K562 (cell line): ENCODE data around the gene NPR2. TPM values are rescaled to one million over a fixed set of nuclear protein-coding genes. Genes with fewer than 3 reads are reported as not detected.

ENCODE experiments used
- ATF1 ChIP-seq, 2 experiments: fragments of 450-650 bp in 1 of 2; IDR thresholded peaks; 2 replicates each; pipeline ENCODE4 v1.6.1; 2016; ENCODE audit warnings: missing compliant biosample characterization in 1 of 2, missing genetic modification characterization in 1 of 2
- BRD4 ChIP-seq: fragments of 200-600 bp; sonication (generic); IDR thresholded peaks from 2 replicates; pipeline ENCODE4 v1.6.1; 2017; ENCODE audit warnings: inconsistent platforms
- ESRRA ChIP-seq: fragments of 450-650 bp; IDR thresholded peaks from 2 replicates; pipeline ENCODE4 v1.6.1; 2014; ENCODE audit warnings: low read depth, mild to moderate bottlenecking, moderate library complexity, borderline replicate concordance
- GABPB1 ChIP-seq: sonication (generic); formaldehyde crosslinking; IDR thresholded peaks from 2 replicates; pipeline ENCODE4 v1.8.0; 2022; ENCODE audit warnings: mild to moderate bottlenecking, missing genetic modification reagents
- HCFC1 ChIP-seq: IDR thresholded peaks from 2 replicates; pipeline ENCODE4 v1.6.1; 2012; ENCODE audit warnings: low read depth, low read length, improper control_type of control experiment
- HMGN3 ChIP-seq: IDR thresholded peaks from 2 replicates; pipeline ENCODE4 v1.6.1; 2011; ENCODE audit warnings: borderline replicate concordance, low read depth, mild to moderate bottlenecking, mixed read lengths, low read length; ENCODE audit not compliant: insufficient read length; ENCODE audit errors: extremely low read depth
- L3MBTL2 ChIP-seq: fragments of 450-650 bp; IDR thresholded peaks from 2 replicates; pipeline ENCODE4 v1.6.1; 2016; ENCODE audit warnings: mild to moderate bottlenecking, moderate library complexity
- NFE2 ChIP-seq: IDR thresholded peaks from 2 replicates; pipeline ENCODE4 v1.6.1; 2014; ENCODE audit warnings: antibody characterized with exemption, low read depth
- NR2C2 ChIP-seq, 2 experiments: fragments of 200-800 bp in 1 of 2; sonication (Bioruptor generic) in 1 of 2; sonication (generic) in 1 of 2; formaldehyde crosslinking in 1 of 2; IDR thresholded peaks; 2 replicates each; pipeline versions ENCODE4 v1.6.1 to v1.8.0; 2016 to 2022; ENCODE audit warnings: mild to moderate bottlenecking in 1 of 2, missing compliant biosample characterization in 1 of 2, missing genetic modification characterization in 1 of 2, missing genetic modification reagents in 1 of 2
- PCBP1 ChIP-seq: fragments of 200-400 bp; formaldehyde crosslinking; IDR thresholded peaks from 2 replicates; pipeline ENCODE4 v1.6.1; 2018; ENCODE audit warnings: mild to moderate bottlenecking, low read depth, low read length; ENCODE audit not compliant: poor library complexity, severe bottlenecking
- PHF20 ChIP-seq: fragments of 450-650 bp; IDR thresholded peaks from 2 replicates; pipeline ENCODE4 v1.6.1; 2018; ENCODE audit not compliant: partially characterized antibody
- PHF21A ChIP-seq: fragments of 450-650 bp; IDR thresholded peaks from 2 replicates; pipeline ENCODE4 v1.6.1; 2017; ENCODE audit warnings: low read depth, borderline replicate concordance
- PHF8 ChIP-seq: fragments of 200-600 bp; sonication (generic); IDR thresholded peaks from 2 replicates; pipeline ENCODE4 v1.6.1; 2012; ENCODE audit warnings: mixed run types, mild to moderate bottlenecking, inconsistent platforms, low read length, moderate library complexity, borderline replicate concordance
- SRSF7 ChIP-seq: fragments of 200-400 bp; formaldehyde crosslinking; optimal IDR thresholded peaks from 2 replicates; pipeline ENCODE3; 2017; ENCODE audit warnings: mild to moderate bottlenecking, low read depth, low read length
- ZNF133 ChIP-seq: fragments of 250-450 bp; sonication (Bioruptor Pico); IDR thresholded peaks from 2 replicates; pipeline ENCODE4 v1.4.0; 2020; ENCODE audit warnings: mild to moderate bottlenecking
- ZNF584 ChIP-seq: fragments of 200-800 bp; sonication (Bioruptor generic); IDR thresholded peaks from 2 replicates; pipeline ENCODE4 v1.6.1; 2016; ENCODE audit warnings: low read depth, mild to moderate bottlenecking, missing genetic modification characterization, missing compliant biosample characterization
- ZNF79 ChIP-seq: fragments of 250-450 bp; sonication (Bioruptor Pico); IDR thresholded peaks from 2 replicates; pipeline ENCODE4 v1.4.0; 2020; ENCODE audit warnings: low read depth, mild to moderate bottlenecking, moderate library complexity
- polyA plus RNA-seq, 8 experiments: library from polyadenylated mRNA; depleted of rRNA in 4 of 8; stranded (reverse) in 5 of 8; unstranded in 3 of 8; fragments of >200 nt; fragmentation: Nextera tagmentation in 2 of 8; fragmentation: Illumina TruSeq in 1 of 8; extraction: Ambion mirVana in 2 of 8; extraction: Trizol in 1 of 8; gene quantifications; 2 replicates each; pipeline versions ENCODE4 v1.2.1 to v1.2.3, GENCODE V29; 2011 to 2014; ENCODE audit warnings: inconsistent platforms in 1 of 8, missing spikeins in 1 of 8
- total RNA-seq, 7 experiments: library from RNA; depleted of rRNA in 6 of 7; stranded (reverse); fragments of >200 nt in 6 of 7; fragmentation: Illumina TruSeq in 2 of 7; extraction: Trizol in 2 of 7; gene quantifications; 2 replicates each; pipeline versions ENCODE4 v1.2.1 to v1.2.3, GENCODE V29; 2011 to 2021; ENCODE audit warnings: low replicate concordance in 1 of 7
- TF ChIP-seq, protein P1 (sequence below): sonication (generic); formaldehyde crosslinking; IDR thresholded peaks from 2 replicates; pipeline ENCODE4 v1.8.0; 2023; ENCODE audit warnings: mild to moderate bottlenecking, missing genetic modification reagents
- TF ChIP-seq, protein P2 (sequence below): fragments of 450-650 bp; formaldehyde crosslinking; IDR thresholded peaks from 2 replicates; pipeline ENCODE4 v1.4.0; 2020; ENCODE audit warnings: mild to moderate bottlenecking, moderate library complexity
- TF ChIP-seq, protein P3 (sequence below): fragments of 250-450 bp; sonication (Bioruptor Pico); IDR thresholded peaks from 2 replicates; pipeline ENCODE4 v1.8.0; 2021; ENCODE audit warnings: moderate library complexity, mild to moderate bottlenecking, inconsistent platforms
- TF ChIP-seq, protein P4 (sequence below), 2 experiments: fragments of 200-800 bp in 1 of 2; sonication (Bioruptor generic) in 1 of 2; sonication (generic) in 1 of 2; formaldehyde crosslinking in 1 of 2; IDR thresholded peaks in 1 of 2; conservative IDR thresholded peaks in 1 of 2; 2 replicates each; pipeline versions ENCODE4 v1.5.0 to v1.6.1; 2016 to 2020; ENCODE audit warnings: missing compliant biosample characterization in 1 of 2, missing genetic modification characterization in 1 of 2, missing genetic modification reagents in 1 of 2

Gene NPR2
- total and polyA plus RNA-seq, 9 of the 15 experiments (the other 6 are each of a cell fraction or from before 2014, with no cell fraction given), result 2.4 to 12.9 (median 6.0) TPM

DNA sequence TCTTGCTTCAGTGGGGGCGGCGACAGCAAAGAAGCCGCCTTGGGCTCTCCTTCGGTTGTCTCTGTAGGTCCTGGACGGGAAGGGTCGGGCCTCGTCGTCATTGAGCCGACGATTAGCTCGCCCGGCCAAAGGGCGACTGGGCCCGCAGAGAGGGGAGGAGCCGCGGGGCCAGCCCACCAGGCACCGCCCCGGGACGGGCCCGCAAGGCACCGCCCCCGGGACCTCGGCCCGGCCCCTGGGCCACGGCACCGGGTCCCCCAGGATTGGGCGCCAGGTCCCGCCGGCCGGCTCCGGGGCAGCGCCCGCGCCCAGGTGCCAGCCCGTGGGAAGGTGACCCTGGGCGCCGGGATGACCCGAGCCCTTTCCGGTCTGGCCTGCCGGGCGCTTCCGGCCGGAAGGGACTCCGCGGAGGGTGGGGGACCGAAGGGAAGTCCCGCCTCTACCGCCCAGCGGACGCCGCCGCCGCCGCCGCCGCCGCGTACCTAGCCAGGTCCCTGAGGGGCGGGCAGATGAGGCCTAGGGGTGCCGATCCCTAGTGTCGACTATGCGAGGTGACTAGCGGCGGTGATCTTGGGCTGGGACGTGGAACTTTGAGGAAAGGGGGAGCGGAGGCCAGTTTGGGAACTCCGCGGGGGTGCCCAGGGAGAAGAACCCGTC, 42.4 kb upstream of the NPR2 start, which contains the start of the genes GBA2 and RGP1 (continued):
- TF ChIP-seq, protein P1, sequence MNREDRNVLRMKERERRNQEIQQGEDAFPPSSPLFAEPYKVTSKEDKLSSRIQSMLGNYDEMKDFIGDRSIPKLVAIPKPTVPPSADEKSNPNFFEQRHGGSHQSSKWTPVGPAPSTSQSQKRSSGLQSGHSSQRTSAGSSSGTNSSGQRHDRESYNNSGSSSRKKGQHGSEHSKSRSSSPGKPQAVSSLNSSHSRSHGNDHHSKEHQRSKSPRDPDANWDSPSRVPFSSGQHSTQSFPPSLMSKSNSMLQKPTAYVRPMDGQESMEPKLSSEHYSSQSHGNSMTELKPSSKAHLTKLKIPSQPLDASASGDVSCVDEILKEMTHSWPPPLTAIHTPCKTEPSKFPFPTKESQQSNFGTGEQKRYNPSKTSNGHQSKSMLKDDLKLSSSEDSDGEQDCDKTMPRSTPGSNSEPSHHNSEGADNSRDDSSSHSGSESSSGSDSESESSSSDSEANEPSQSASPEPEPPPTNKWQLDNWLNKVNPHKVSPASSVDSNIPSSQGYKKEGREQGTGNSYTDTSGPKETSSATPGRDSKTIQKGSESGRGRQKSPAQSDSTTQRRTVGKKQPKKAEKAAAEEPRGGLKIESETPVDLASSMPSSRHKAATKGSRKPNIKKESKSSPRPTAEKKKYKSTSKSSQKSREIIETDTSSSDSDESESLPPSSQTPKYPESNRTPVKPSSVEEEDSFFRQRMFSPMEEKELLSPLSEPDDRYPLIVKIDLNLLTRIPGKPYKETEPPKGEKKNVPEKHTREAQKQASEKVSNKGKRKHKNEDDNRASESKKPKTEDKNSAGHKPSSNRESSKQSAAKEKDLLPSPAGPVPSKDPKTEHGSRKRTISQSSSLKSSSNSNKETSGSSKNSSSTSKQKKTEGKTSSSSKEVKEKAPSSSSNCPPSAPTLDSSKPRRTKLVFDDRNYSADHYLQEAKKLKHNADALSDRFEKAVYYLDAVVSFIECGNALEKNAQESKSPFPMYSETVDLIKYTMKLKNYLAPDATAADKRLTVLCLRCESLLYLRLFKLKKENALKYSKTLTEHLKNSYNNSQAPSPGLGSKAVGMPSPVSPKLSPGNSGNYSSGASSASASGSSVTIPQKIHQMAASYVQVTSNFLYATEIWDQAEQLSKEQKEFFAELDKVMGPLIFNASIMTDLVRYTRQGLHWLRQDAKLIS (CRISPR knock-in tag), result no peak
- peak; percentile 42; the same call in 1 of the 2 replicates for TF ChIP-seq L3MBTL2
- peak; percentile 66 for TF ChIP-seq GABPB1
- TF ChIP-seq NR2C2 (CRISPR knock-in tag; IDR thresholded peaks at IDR 0.05), result no peak; the same call in 1 of the 2 replicates
- TF ChIP-seq NR2C2 (tag; IDR thresholded peaks at IDR 0.05), result peak; percentile 96
- TF ChIP-seq, protein P2, sequence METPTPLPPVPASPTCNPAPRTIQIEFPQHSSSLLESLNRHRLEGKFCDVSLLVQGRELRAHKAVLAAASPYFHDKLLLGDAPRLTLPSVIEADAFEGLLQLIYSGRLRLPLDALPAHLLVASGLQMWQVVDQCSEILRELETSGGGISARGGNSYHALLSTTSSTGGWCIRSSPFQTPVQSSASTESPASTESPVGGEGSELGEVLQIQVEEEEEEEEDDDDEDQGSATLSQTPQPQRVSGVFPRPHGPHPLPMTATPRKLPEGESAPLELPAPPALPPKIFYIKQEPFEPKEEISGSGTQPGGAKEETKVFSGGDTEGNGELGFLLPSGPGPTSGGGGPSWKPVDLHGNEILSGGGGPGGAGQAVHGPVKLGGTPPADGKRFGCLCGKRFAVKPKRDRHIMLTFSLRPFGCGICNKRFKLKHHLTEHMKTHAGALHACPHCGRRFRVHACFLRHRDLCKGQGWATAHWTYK (CRISPR knock-in tag), result no peak
- TF ChIP-seq, protein P3, sequence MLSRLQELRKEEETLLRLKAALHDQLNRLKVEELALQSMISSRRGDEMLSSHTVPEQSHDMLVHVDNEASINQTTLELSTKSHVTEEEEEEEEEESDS (CRISPR knock-in tag), result no peak
- TF ChIP-seq PHF8, result peak; percentile 86; the same call in 1 of the 2 replicates
- TF ChIP-seq, protein P4, sequence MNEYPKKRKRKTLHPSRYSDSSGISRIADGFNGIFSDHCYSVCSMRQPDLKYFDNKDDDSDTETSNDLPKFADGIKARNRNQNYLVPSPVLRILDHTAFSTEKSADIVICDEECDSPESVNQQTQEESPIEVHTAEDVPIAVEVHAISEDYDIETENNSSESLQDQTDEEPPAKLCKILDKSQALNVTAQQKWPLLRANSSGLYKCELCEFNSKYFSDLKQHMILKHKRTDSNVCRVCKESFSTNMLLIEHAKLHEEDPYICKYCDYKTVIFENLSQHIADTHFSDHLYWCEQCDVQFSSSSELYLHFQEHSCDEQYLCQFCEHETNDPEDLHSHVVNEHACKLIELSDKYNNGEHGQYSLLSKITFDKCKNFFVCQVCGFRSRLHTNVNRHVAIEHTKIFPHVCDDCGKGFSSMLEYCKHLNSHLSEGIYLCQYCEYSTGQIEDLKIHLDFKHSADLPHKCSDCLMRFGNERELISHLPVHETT (CRISPR knock-in tag; conservative IDR thresholded peaks at IDR 0.05 in 1 of 2, IDR thresholded peaks at IDR 0.05 in 1 of 2), result peak in 1 of 2 experiments; percentile 82; a peak in 2 of 4 replicates
- peak; percentile 49 for TF ChIP-seq PCBP1
- TF ChIP-seq BRD4, result no peak
- peak; percentile 97 for TF ChIP-seq ESRRA
- peak; percentile 69 for TF ChIP-seq PHF20
- TF ChIP-seq ATF1 (CRISPR knock-in tag; IDR thresholded peaks at IDR 0.05), result no peak
- TF ChIP-seq ATF1 (tag; IDR thresholded peaks at IDR 0.05), result peak; percentile 48
- TF ChIP-seq ZNF79 (CRISPR knock-in tag), result no peak
- TF ChIP-seq HMGN3, result peak; percentile 66
- no peak for TF ChIP-seq SRSF7
- no peak for TF ChIP-seq NFE2
- TF ChIP-seq ZNF584, result no peak
- TF ChIP-seq ZNF133, result no peak
- TF ChIP-seq PHF21A, result no peak
- TF ChIP-seq HCFC1, result peak; percentile 36; the same call in 1 of the 2 replicates
